ENCODE results near the gene DUSP28.

The DUSP28 gene

DNA sequence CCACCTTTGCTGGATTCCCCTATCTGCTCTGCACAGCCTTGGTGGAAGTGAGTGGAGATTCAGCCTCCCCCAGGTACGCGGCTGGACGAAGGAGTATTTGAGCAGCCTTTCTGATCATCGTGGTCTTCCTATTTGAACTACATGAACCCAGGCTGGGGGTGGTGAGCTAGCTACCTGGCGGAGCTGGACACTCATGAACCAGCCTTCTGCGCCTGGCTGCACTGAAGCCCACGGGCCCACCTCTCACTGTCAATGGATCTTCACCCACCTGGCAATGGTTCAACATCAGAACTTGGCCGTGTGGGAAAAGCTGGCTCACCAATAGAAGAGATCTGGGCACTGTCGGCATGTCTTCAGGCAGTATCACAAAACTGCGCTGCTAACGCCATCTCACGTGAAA, 37.8 kb upstream of the DUSP28 start:
- no peak overlapping the region for H3K4me3 ChIP-seq (ENCODE audit: low read depth, low read length)
- in situ Hi-C loops (cut with HindIII; ENCODE audit: low sequenced_read_pairs) = no loop called here
- no peak for DNase-seq (ENCODE audit: low read depth)
- TF ChIP-seq, protein P1, sequence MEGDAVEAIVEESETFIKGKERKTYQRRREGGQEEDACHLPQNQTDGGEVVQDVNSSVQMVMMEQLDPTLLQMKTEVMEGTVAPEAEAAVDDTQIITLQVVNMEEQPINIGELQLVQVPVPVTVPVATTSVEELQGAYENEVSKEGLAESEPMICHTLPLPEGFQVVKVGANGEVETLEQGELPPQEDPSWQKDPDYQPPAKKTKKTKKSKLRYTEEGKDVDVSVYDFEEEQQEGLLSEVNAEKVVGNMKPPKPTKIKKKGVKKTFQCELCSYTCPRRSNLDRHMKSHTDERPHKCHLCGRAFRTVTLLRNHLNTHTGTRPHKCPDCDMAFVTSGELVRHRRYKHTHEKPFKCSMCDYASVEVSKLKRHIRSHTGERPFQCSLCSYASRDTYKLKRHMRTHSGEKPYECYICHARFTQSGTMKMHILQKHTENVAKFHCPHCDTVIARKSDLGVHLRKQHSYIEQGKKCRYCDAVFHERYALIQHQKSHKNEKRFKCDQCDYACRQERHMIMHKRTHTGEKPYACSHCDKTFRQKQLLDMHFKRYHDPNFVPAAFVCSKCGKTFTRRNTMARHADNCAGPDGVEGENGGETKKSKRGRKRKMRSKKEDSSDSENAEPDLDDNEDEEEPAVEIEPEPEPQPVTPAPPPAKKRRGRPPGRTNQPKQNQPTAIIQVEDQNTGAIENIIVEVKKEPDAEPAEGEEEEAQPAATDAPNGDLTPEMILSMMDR (IDR thresholded peaks at IDR 0.05; ENCODE audit: low read depth, low read length, missing control alignments) = no peak

DNA sequence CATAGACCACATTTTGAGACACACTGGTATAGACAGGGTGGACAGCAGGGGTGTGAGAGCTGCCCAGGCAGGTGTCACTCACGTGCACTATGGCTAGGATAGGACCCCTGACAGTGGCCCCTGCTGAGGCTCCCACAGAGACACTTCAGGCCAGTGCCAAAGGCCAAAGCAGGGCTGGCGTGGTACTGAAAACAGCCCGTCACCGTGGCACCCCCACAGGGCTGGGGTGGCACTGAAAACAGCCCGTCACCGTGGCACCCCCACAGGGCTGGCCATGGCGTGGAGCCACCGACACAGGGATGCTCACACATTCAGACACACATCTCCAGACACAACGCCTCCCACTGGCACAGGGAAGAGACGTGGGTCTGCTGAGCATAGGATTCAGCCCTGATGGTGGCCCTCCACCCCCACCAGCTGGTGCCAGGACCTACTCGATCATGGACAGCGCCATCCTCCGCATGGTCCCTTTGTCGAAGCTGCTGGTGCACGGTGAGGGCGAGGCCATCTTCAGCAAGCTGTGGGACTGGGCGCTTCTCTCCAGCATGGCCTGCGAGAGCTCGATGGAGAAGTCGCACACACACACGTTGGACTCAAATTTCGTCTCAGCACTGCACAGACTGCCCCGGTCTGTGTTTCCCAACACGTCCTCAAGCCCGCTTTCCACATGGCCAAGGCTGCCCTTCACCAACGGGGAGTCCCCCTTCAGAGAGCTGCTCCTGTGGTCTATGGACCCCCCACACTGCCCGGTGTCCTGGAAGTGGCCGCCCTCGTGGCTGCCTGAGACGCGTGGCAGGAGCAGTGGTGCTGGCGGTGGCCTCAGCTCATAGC, 36.5 kb upstream of the DUSP28 start:
- H3K4me3 ChIP-seq (ENCODE audit: low read depth, low read length) = no peak overlapping the region
- DNase-seq (ENCODE audit: low read depth) = no peak
- in situ Hi-C loops (cut with HindIII; ENCODE audit: low sequenced_read_pairs) = no loop called here
- TF ChIP-seq, protein P1 (IDR thresholded peaks at IDR 0.05; ENCODE audit: low read depth, low read length, missing control alignments) = no peak

DNA sequence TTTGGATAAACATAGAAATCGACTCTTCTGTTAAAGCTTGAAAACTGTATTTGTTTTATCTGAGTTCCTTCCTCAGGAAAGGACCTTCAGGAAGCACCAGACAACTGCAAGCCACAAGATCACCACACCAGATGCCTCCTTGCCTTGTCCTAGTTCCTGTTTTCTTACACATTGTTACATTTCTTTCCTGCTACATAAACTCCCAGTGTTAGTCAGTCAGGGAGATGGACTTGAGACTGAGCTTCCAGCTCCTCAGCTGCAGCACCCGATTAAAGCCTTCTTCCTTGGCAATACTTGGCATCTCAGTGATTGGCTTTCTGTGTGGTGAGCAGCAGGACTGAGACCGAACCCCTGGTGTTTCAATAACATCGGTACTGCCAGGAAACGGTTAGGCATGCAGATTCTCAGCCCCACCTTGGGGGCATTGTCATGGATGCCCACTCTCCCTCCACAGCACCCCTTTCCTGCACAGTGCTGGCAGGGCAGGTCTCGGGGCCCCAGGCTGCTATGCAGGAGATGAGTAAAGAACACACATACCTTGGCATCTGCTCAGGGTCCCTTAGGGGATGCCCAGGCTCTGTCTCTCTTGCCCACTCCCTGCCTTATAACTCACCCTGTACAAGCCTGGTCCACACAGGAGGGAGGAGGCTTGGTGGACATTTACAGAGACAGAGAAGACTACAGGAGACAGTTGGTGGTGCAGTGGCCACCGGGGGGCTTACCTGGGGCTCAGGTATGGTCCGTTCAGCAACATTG, 35.0 kb upstream of the DUSP28 start:
- in situ Hi-C loops (cut with HindIII; ENCODE audit: low sequenced_read_pairs) = no loop called here
- TF ChIP-seq, protein P1 (IDR thresholded peaks at IDR 0.05; ENCODE audit: low read depth, low read length, missing control alignments) = no peak
- H3K4me3 ChIP-seq (ENCODE audit: low read depth, low read length) = no peak overlapping the region
- no peak for DNase-seq (ENCODE audit: low read depth)

- TF ChIP-seq, protein P1 (IDR thresholded peaks at IDR 0.05; ENCODE audit: low read depth, low read length, missing control alignments) = no peak
- in situ Hi-C loops (cut with HindIII; ENCODE audit: low sequenced_read_pairs) = no loop called here
- no peak overlapping the region for H3K4me3 ChIP-seq (ENCODE audit: low read depth, low read length)
- no peak for DNase-seq (ENCODE audit: low read depth)
Observed at GRCh38 chr2:240525802-240526201, 34.4 kb upstream of the DUSP28 start.

DNA sequence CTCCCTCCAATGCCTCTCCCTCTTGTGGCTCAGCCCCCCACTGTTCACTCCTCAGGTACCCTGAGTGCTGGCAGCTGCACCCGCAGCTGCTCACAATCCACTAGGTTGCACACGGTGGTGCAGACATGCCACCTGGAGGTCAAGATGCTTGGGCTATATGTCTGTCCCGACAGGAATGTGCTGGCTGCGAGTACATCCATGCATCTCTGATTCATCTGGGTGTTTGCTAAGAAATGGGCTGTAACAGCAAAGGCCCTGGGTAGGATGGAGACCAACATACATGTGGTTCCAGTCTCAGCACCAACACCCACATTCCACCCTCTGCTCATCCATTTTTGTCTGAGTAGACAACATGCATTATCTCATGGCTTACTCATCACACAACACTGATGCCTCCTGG, 33.6 kb upstream of the DUSP28 start:
- TF ChIP-seq, protein P1 (IDR thresholded peaks at IDR 0.05; ENCODE audit: low read depth, low read length, missing control alignments) = no peak
- no peak overlapping the region for H3K4me3 ChIP-seq (ENCODE audit: low read depth, low read length)
- in situ Hi-C loops (cut with HindIII; ENCODE audit: low sequenced_read_pairs) = no loop called here
- no peak for DNase-seq (ENCODE audit: low read depth)

DNA sequence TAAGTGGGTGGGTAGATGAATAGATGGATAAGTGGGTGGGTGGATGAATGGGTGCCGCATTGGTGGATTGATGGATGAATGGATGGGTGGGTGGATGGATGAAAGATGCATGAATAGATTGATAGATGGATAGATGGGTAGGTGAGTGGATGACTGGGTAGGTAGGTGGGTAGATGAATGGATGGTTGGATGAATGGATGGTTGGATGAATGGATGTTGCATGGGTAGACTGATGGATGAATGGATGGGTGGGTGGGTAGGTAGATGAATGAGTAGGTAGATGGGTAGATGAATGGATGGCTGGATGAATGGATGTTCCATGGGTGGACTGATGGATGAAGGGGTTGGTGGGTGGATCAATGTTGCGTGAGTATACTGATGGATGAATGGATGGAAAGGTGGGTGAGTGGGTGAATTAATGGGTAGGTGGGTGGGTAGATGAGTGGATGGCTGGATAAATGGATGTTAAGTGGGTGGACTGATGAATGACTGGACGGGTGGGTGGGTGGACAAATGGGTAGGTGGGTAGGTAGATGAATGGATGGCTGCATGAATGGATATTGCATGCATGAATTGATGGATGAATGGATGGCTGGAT, 32.9 kb upstream of the DUSP28 start:
- no peak for DNase-seq (ENCODE audit: low read depth)
- no peak overlapping the region for H3K4me3 ChIP-seq (ENCODE audit: low read depth, low read length)
- TF ChIP-seq, protein P1 (IDR thresholded peaks at IDR 0.05; ENCODE audit: low read depth, low read length, missing control alignments) = no peak
- in situ Hi-C loops (cut with HindIII; ENCODE audit: low sequenced_read_pairs) = no loop called here
